Colonic mucosa (tissue), 4 donors: ENCODE measurements around the gene OR52N5. TPM values are rescaled to one million over a fixed set of nuclear protein-coding genes. Genes with fewer than 3 reads are reported as not detected.

ENCODE experiments used
- DNase-seq: peaks from one replicate; pipeline ENCODE4 v3.0.0-alpha.2; 2020
- H3K27ac ChIP-seq: fragments of 200-600 bp; one replicate; pipeline ENCODE4 v1.8.0; 2021
- H3K27me3 ChIP-seq: fragments of 200-600 bp; one replicate; pipeline ENCODE4 v1.8.0; 2021
- H3K36me3 ChIP-seq: fragments of 200-600 bp; one replicate; pipeline ENCODE4 v1.8.0; 2021
- H3K4me1 ChIP-seq: fragments of 200-600 bp; one replicate; pipeline ENCODE4 v1.8.0; 2021; ENCODE audit warnings: mild to moderate bottlenecking
- H3K4me3 ChIP-seq: fragments of 200-600 bp; one replicate; pipeline ENCODE4 v1.8.0; 2021
- H3K9ac ChIP-seq, 2 donors: one replicate each; pipeline ENCODE4 v1.7.0; 2013; ENCODE audit warnings: control low read depth in 2 of 2, low read depth in 2 of 2, low read length in 2 of 2
- H3K9me3 ChIP-seq: fragments of 200-600 bp; one replicate; pipeline ENCODE4 v1.8.0; 2021
- intact Hi-C: fragments of 100-400 bp; cut with DNase I; formaldehyde crosslinking; loops from one replicate; pipeline ENCODE4 v1.14.1; 2022
- total RNA-seq, 2 donors: library from RNA; stranded (reverse); fragmentation: NEBNext Ultra II Directional in 1 of 2; extraction: Animal tissue kit (Norgen Biotek cat#: 25700) in 1 of 2; gene quantifications; one replicate each; pipeline ENCODE4 v1.2.1, GENCODE V29; 2021
- TF ChIP-seq, protein P1 (sequence below): fragments of 200-600 bp; IDR thresholded peaks from one replicate; pipeline ENCODE4 v1.8.0; 2022; ENCODE audit warnings: antibody characterized with exemption, mild to moderate bottlenecking
- donor health status: healthy.
- donor health status: DM: no; HTN: no; CAD: no.
- donor health status: DM: no; HTN: no; CAD: no.

The OR52N5 gene
- total RNA-seq, 2 donors from 2014 or later: not detected

DNA sequence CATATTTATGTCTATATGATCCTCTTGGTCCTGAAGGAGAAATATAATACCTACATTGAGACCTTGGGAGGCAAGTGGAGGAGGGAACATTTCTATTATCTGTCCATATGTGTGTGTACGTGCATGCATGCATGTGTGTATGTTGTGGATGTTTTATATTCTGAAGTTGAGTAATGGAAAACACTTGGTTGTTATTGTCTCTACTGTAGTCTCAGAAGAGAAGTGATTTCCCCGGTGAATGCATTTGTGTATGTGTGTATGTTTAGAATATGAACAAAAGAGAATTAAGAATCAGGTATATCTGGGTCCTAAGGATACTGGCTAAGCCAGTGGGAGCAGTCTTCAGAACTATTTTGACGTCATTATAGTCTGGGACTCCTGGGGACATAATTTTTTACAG, 8.0 kb upstream of the OR52N5 start, which contains the start of gene OR52N1:
Gene OR52N1 (minus strand): TSS at position 101 of the 400 bp plus-strand sequence. CDS start 2,449 bp downstream, outside the sequence.
- Histone ChIP-seq H3K9ac (no peak within 1 kb of the TSS), H3K9me3 (no peaks in the 10 kb centered on the region), H3K27me3 (no peaks in the 10 kb centered on the region), H3K27ac (no peak within 1 kb of the TSS), H3K36me3 (no peaks in the 10 kb centered on the region), H3K4me1 (no peaks in the 10 kb centered on the region), H3K4me3 (no peak within 1 kb of the TSS)
- intact Hi-C loops: no loop called here
- TF ChIP-seq, protein P1, sequence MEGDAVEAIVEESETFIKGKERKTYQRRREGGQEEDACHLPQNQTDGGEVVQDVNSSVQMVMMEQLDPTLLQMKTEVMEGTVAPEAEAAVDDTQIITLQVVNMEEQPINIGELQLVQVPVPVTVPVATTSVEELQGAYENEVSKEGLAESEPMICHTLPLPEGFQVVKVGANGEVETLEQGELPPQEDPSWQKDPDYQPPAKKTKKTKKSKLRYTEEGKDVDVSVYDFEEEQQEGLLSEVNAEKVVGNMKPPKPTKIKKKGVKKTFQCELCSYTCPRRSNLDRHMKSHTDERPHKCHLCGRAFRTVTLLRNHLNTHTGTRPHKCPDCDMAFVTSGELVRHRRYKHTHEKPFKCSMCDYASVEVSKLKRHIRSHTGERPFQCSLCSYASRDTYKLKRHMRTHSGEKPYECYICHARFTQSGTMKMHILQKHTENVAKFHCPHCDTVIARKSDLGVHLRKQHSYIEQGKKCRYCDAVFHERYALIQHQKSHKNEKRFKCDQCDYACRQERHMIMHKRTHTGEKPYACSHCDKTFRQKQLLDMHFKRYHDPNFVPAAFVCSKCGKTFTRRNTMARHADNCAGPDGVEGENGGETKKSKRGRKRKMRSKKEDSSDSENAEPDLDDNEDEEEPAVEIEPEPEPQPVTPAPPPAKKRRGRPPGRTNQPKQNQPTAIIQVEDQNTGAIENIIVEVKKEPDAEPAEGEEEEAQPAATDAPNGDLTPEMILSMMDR: no peak
- DNase-seq: no peak

DNA sequence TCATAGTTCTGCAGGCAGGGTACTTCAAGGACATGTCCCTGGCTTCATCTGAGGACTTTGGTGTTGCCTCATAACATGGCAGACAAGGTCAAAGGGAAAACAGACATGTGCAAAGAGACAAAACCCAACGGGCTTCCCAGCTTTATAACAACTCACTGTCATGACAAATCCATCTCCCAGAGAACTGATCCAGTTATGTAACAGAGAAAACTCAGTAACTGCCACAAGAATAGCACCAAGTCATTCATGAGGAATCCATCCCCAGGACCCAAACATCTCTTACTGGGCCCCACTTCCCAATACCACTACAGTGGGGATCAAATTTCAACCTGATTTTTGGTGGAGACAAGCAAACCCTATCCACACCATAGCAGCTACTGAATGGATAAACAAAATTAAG, 16.1 kb downstream of the OR52N5 start:
- no peak overlapping the region for H3K27ac ChIP-seq
- H3K4me1 ChIP-seq: no peaks in the 10 kb centered on the region
- H3K9me3 ChIP-seq: no peaks in the 10 kb centered on the region
- DNase-seq: no peak
- H3K4me3 ChIP-seq: no peak overlapping the region
- no peaks in the 10 kb centered on the region for H3K27me3 ChIP-seq
- H3K36me3 ChIP-seq: no peaks in the 10 kb centered on the region
- intact Hi-C loops: no loop called here
- no peak overlapping the region for H3K9ac ChIP-seq
- TF ChIP-seq, protein P1: no peak

DNA sequence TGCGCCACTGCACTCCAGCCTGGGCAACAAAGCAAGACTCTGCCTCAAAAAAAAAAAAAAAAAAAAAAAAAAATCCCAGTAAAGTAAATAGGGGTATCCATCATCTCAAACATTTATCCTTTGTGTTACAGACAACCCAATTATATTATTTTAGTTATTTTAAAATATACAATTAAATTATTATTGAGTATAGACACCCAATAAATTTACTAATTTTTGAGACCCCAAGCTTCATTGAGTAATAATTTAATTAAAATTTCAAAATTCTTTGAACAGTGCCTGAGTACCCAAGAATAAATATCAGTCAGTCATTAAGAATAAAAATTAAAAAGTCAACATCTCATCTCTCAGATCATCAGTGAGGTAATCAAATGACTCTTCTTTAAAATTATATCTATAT, 29.2 kb downstream of the OR52N5 start, which contains the start of gene OR52N4:
Gene OR52N4 (plus strand): TSS at position 301 of the 400 bp plus-strand sequence. CDS start 498 bp downstream, outside the sequence.
- Histone ChIP-seq H3K4me3 (no peak within 1 kb of the TSS), H3K9me3 (no peaks in the 10 kb centered on the region), H3K27ac (no peak within 1 kb of the TSS), H3K4me1 (no peaks in the 10 kb centered on the region), H3K36me3 (no peaks in the 10 kb centered on the region), H3K9ac (no peak within 1 kb of the TSS), H3K27me3 (no peaks in the 10 kb centered on the region)
- TF ChIP-seq, protein P1: no peak
- DNase-seq: no peak
- intact Hi-C loops: no loop called here

GRCh38 chr11:5749836-5750235, 33.3 kb downstream of the OR52N5 start:
- H3K36me3 ChIP-seq: no peaks in the 10 kb centered on the region
- H3K4me1 ChIP-seq: no peaks in the 10 kb centered on the region

GRCh38 chr11:5746614-5747013, 36.5 kb downstream of the OR52N5 start:
- intact Hi-C loops: no loop called here
- DNase-seq: no peak

More at GRCh38 chr11:5749836-5750235, 33.3 kb downstream of the OR52N5 start:
- TF ChIP-seq, protein P1: no peak
- DNase-seq: no peak
- H3K9ac ChIP-seq: no peak overlapping the region
- intact Hi-C loops: no loop called here
- no peaks in the 10 kb centered on the region for H3K9me3 ChIP-seq
- no peaks in the 10 kb centered on the region for H3K27me3 ChIP-seq
- H3K27ac ChIP-seq: no peak overlapping the region
- H3K4me3 ChIP-seq: no peak overlapping the region

More at GRCh38 chr11:5746614-5747013, 36.5 kb downstream of the OR52N5 start:
- H3K4me3 ChIP-seq: no peak overlapping the region
- no peaks in the 10 kb centered on the region for H3K27me3 ChIP-seq
- H3K9ac ChIP-seq: no peak overlapping the region
- TF ChIP-seq, protein P1: no peak
- H3K9me3 ChIP-seq: no peaks in the 10 kb centered on the region
- no peaks in the 10 kb centered on the region for H3K4me1 ChIP-seq
- no peaks in the 10 kb centered on the region for H3K36me3 ChIP-seq
- no peak overlapping the region for H3K27ac ChIP-seq
